Stomach (tissue), 9 donors: ENCODE data around the gene GALNT3. TPM values are rescaled to one million over a fixed set of nuclear protein-coding genes. Genes with fewer than 3 reads are reported as not detected.

Experiments
- DNase-seq, 2 donors: peaks; one replicate each; pipeline versions ENCODE4 v3.0.0 to v3.0.0-alpha.2; 2013 to 2019
- H3K27ac ChIP-seq, 5 donors: fragments of 200-600 bp in 4 of 5; sonication (generic) in 4 of 5; one replicate each; pipeline ENCODE4 v1.5.1; 2013 to 2019; ENCODE audit warnings: mild to moderate bottlenecking in 1 of 5, moderate library complexity in 1 of 5
- H3K27me3 ChIP-seq, 3 donors: fragments of 200-600 bp; sonication (generic); one replicate each; pipeline ENCODE4 v1.5.1; 2017 to 2019; ENCODE audit warnings: mixed run types in 1 of 3
- H3K36me3 ChIP-seq, 4 donors: fragments of 200-600 bp; sonication (generic); 1 replicate in 3 of 4; 2 replicates in 1 of 4; pipeline ENCODE4 v1.5.1; 2016 to 2019
- H3K4me1 ChIP-seq, 4 donors: fragments of 200-600 bp; sonication (generic); one replicate each; pipeline ENCODE4 v1.5.1; 2016 to 2019
- H3K4me3 ChIP-seq, 4 donors: fragments of 200-600 bp; sonication (generic) in 3 of 4; one replicate each; pipeline ENCODE4 v1.5.1; 2016 to 2019; ENCODE audit warnings: mild to moderate bottlenecking in 1 of 4
- H3K9me3 ChIP-seq, 4 donors: fragments of 200-600 bp; sonication (generic); one replicate each; pipeline ENCODE4 v1.5.1; 2016 to 2019
- CTCF ChIP-seq, 7 experiments: fragments of 450-650 bp in 4 of 7; fragments of 200-600 bp in 3 of 7; sonication (generic) in 3 of 7; IDR thresholded peaks; one replicate each; pipeline ENCODE4 v1.5.1; 2016 to 2019; ENCODE audit warnings: antibody characterized with exemption in 7 of 7, control low read depth in 2 of 7, mild to moderate bottlenecking in 1 of 7
- EP300 ChIP-seq: sonication (generic); formaldehyde crosslinking; IDR thresholded peaks from one replicate; pipeline ENCODE4 v1.6.1; 2017; ENCODE audit warnings: antibody characterized with exemption
- POLR2A ChIP-seq, 4 donors: fragments of 450-650 bp; IDR thresholded peaks; one replicate each; pipeline ENCODE4 v1.6.1; 2016; ENCODE audit warnings: antibody characterized with exemption in 4 of 4, control low read depth in 2 of 4, mild to moderate bottlenecking in 1 of 4, moderate library complexity in 1 of 4
- POLR2AphosphoS5 ChIP-seq, 3 donors: sonication (generic); formaldehyde crosslinking; IDR thresholded peaks; one replicate each; pipeline ENCODE4 v1.6.1; 2016; ENCODE audit warnings: antibody characterized with exemption in 3 of 3
- WGBS, 5 donors: extraction: QIAGEN DNeasy Blood & Tissue Kit in 3 of 5; methylation state at CpG; one replicate each; pipeline versions ENCODE4 v1.1.5 to v1.1.7; 2013 to 2018; 5-methylcytosine and 5-hydroxymethylcytosine counted together
- intact Hi-C: fragments of 100-400 bp; cut with DNase I; formaldehyde crosslinking; loops from one replicate; pipeline ENCODE4 v1.15.1; 2023; ENCODE audit warnings: low total_unique reads
- polyA plus RNA-seq, 3 donors: library from polyadenylated mRNA; stranded (reverse); fragments of 200-250 nt; gene quantifications; one replicate each; pipeline ENCODE4 v1.2.3, GENCODE V29; 2013
- total RNA-seq, 5 donors: library from RNA; depleted of rRNA; stranded (reverse); fragments of >200 nt; gene quantifications; one replicate each; pipeline versions ENCODE4 v1.1.0 to v1.2.3, GENCODE V29; 2014 to 2016
- donor health status: healthy with polysubstance abuse.
- donor health status: Bipolar disorder and iron deficiency.
- donor health status: healthy.

GALNT3 gene
- total and polyA plus RNA-seq, 8 donors: 15.2 to 134 (median 30.7) TPM

- 67 to 94% (median 86%) methylated on average over 2 of the region's 2 CpGs for WGBS, 5 donors
- Histone ChIP-seq H3K4me3 (no peak overlapping the region), H3K27ac (no peak overlapping the region), H3K36me3 (no peaks in the 10 kb centered on the region), H3K9me3 (no peaks in the 10 kb centered on the region), H3K27me3 (no peaks in the 10 kb centered on the region), H3K4me1 (no peaks in the 10 kb centered on the region)
- TF ChIP-seq POLR2AphosphoS5 (IDR thresholded peaks at IDR 0.05): no peak
- TF ChIP-seq POLR2A (IDR thresholded peaks at IDR 0.05): no peak
- TF ChIP-seq EP300: no peak
- TF ChIP-seq CTCF (IDR thresholded peaks at IDR 0.05): no peak
- intact Hi-C loops: no loop called here
- no peak for DNase-seq
Observed at GRCh38 chr2:165839610-165840009, 45.6 kb upstream of the GALNT3 start.

- H3K27me3 ChIP-seq: no peaks in the 10 kb centered on the region
- no peak overlapping the region for H3K27ac ChIP-seq
- no peak for TF ChIP-seq CTCF (IDR thresholded peaks at IDR 0.05)
- no peak for TF ChIP-seq POLR2AphosphoS5 (IDR thresholded peaks at IDR 0.05)
- no peak for TF ChIP-seq EP300
- no peak for TF ChIP-seq POLR2A (IDR thresholded peaks at IDR 0.05)
- intact Hi-C loops: no loop called here
- no peaks in the 10 kb centered on the region for H3K36me3 ChIP-seq
- no peak overlapping the region for H3K4me3 ChIP-seq
- H3K4me1 ChIP-seq: no peaks in the 10 kb centered on the region
- no peak for DNase-seq
- no peaks in the 10 kb centered on the region for H3K9me3 ChIP-seq
- 66 to 91% (median 87%) methylated on average over 3 of the region's 3 CpGs for WGBS, 5 donors
Observed at GRCh38 chr2:165837122-165837521, 43.1 kb upstream of the GALNT3 start.

- 69 to 89% (median 81%) methylated on average over 2 of the region's 2 CpGs for whole genome bisulfite sequencing, 5 donors
- Histone ChIP-seq H3K4me3 (no peak overlapping the region), H3K36me3 (no peaks in the 10 kb centered on the region), H3K27ac (no peak overlapping the region), H3K27me3 (no peaks in the 10 kb centered on the region), H3K9me3 (no peaks in the 10 kb centered on the region), H3K4me1 (no peaks in the 10 kb centered on the region)
- DNase-seq: no peak
- intact Hi-C loops: no loop called here
- no peak for TF ChIP-seq POLR2A (IDR thresholded peaks at IDR 0.05)
Observed at GRCh38 chr2:165835363-165835762, 41.3 kb upstream of the GALNT3 start.

- H3K9me3 ChIP-seq: no peaks in the 10 kb centered on the region
- no peak for DNase-seq
- H3K27ac ChIP-seq: no peak overlapping the region
- H3K36me3 ChIP-seq: no peaks in the 10 kb centered on the region
- intact Hi-C loops: no loop called here
- H3K4me3 ChIP-seq: no peak overlapping the region
- 81 to 94% (median 90%) methylated on average over 4 of the region's 4 CpGs for WGBS, 5 donors
- TF ChIP-seq CTCF (IDR thresholded peaks at IDR 0.05) (no peak), EP300 (no peak), POLR2A (IDR thresholded peaks at IDR 0.05) (no peak), POLR2AphosphoS5 (IDR thresholded peaks at IDR 0.05) (no peak)
- no peaks in the 10 kb centered on the region for H3K4me1 ChIP-seq
- no peaks in the 10 kb centered on the region for H3K27me3 ChIP-seq
Observed at GRCh38 chr2:165833156-165833555, 39.1 kb upstream of the GALNT3 start.

- Histone ChIP-seq H3K4me1 (peaks cover 0 to 10% (median 5%) of the 10 kb centered on the region in 4 donors), H3K36me3 (no peaks in the 10 kb centered on the region), H3K27ac (no peak overlapping the region), H3K27me3 (no peaks in the 10 kb centered on the region), H3K4me3 (no peak overlapping the region), H3K9me3 (no peaks in the 10 kb centered on the region)
- TF ChIP-seq EP300 (no peak), POLR2AphosphoS5 (IDR thresholded peaks at IDR 0.05) (no peak), POLR2A (IDR thresholded peaks at IDR 0.05) (no peak), CTCF (IDR thresholded peaks at IDR 0.05) (no peak)
- intact Hi-C loops: no loop called here
- WGBS, 5 donors: 82 to 89% (median 88%) methylated on average over 1 of the region's 1 CpG
- no peak for DNase-seq
Observed at GRCh38 chr2:165827921-165828276, 33.9 kb upstream of the GALNT3 start.
